CD4-positive, alpha-beta T cell treated with Interleukin-2 at 100 ng/mL for 4 hours (primary cell): Measurements from ENCODE around the gene NOL3.

Experiments used
- DNase-seq: peaks from one replicate; pipeline ENCODE4 v3.0.0-alpha.2; 2020; ENCODE audit warnings: low spot score

The NOL3 gene

GRCh38 chr16:67155295-67156142, 14.8 kb upstream of the NOL3 start:
- peak; percentile 82 for DNase-seq

GRCh38 chr16:67156143-67156844, 14.0 kb upstream of the NOL3 start:
- no peak for DNase-seq

- DNase-seq: no peak
These were observed 13.1 kb upstream of the NOL3 start for GRCh38 chr16:67157106-67157748.

- DNase-seq: peak; percentile 78
These were observed 12.3 kb upstream of the NOL3 start for GRCh38 chr16:67157892-67158635.

GRCh38 chr16:67158637-67159600, 11.4 kb upstream of the NOL3 start:
- peak; percentile 91 for DNase-seq

GRCh38 chr16:67161595-67162058, 8.7 kb upstream of the NOL3 start:
- no peak for DNase-seq

GRCh38 chr16:67162506-67163163, 7.7 kb upstream of the NOL3 start:
- no peak for DNase-seq

- DNase-seq: peak; percentile 51
These were observed 7.0 kb upstream of the NOL3 start for GRCh38 chr16:67163164-67163998.

GRCh38 chr16:67163999-67164558, 6.3 kb upstream of the NOL3 start:
- DNase-seq: no peak

- DNase-seq: no peak
These were observed 5.7 kb upstream of the NOL3 start, which contains the start of gene HSF4 for GRCh38 chr16:67164599-67165061. HSF4 (plus strand) TSS chr16:67164745; CDS start chr16:67164812, 67 bp downstream.

GRCh38 chr16:67165121-67166078, 4.9 kb upstream of the NOL3 start:
- no peak for DNase-seq

- DNase-seq: no peak
These were observed 4.2 kb upstream of the NOL3 start for GRCh38 chr16:67166110-67166547.

- no peak for DNase-seq
These were observed 3.7 kb upstream of the NOL3 start for GRCh38 chr16:67166598-67167168.

- no peak for DNase-seq
These were observed 2.8 kb upstream of the NOL3 start for GRCh38 chr16:67167588-67167987.

GRCh38 chr16:67169011-67169451, 1.3 kb upstream of the NOL3 start:
- no peak for DNase-seq

GRCh38 chr16:67169642-67170167, 633 bp upstream of the NOL3 start:
- peak; percentile 42 for DNase-seq
